Hepatocyte (in vitro differentiated cells): ENCODE data around the gene COA3.

Experiments used
- CTCF ChIP-seq: fragments of 200-600 bp; sonication (generic); IDR thresholded peaks from 2 replicates; pipeline ENCODE4 v1.5.1; 2016; ENCODE audit warnings: antibody characterized with exemption, mild to moderate bottlenecking; ENCODE audit not compliant: poor library complexity
- EZH2phosphoT487 ChIP-seq: fragments of 200-600 bp; sonication (generic); IDR thresholded peaks from one replicate; pipeline ENCODE4 v1.6.1; 2018; ENCODE audit warnings: antibody characterized with exemption, mild to moderate bottlenecking, low read depth, moderate library complexity; ENCODE audit not compliant: unreplicated experiment, severe bottlenecking

GRCh38 chr17:42795465-42795864, 3.0 kb downstream of the COA3 start:
- no peak for TF ChIP-seq CTCF
- no peak for TF ChIP-seq EZH2phosphoT487
